ENCODE data around the gene AIPL1.

Gene AIPL1

DNA sequence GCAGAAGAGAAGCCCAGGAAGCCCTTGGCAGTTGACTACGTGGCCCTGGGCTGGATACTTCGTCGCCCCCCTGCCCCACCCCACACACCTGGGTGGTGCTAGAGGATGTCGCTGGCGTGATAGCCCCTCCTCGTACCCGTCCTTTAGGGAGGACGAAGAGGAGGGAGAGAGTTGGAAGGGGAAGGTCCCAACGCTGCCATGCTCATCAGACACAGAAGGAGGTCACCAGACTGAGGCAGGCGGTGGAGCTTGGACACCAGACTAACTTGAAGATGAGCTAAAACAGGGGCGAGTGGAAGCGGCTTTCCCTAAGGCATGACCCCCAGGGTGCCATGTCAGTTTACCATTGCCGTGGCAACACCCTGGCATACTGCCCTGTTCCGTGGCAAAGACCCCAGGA lies 11.0 kb downstream of the AIPL1 start:
- no peaks in the 10 kb centered on the region for H3K9me3 ChIP-seq (replicated peaks; ENCODE audit: insufficient read depth, low read length)
- peaks cover 21% of the 10 kb centered on the region for H3K4me1 ChIP-seq (ENCODE audit: low read length)
- H3K79me2 ChIP-seq (ENCODE audit: low read length) = no peaks in the 10 kb centered on the region
- H3K9me2 ChIP-seq (replicated peaks; ENCODE audit: insufficient read depth, low read length) = no peaks in the 10 kb centered on the region
- H3K36me3 ChIP-seq (replicated peaks; ENCODE audit: insufficient read depth, low read length) = no peaks in the 10 kb centered on the region
- no peak overlapping the region for H3K27ac ChIP-seq (ENCODE audit: low read length)
- H2AFZ ChIP-seq (ENCODE audit: low read length) = no peak overlapping the region
- peaks cover 34% of the 10 kb centered on the region for H3K27me3 ChIP-seq (replicated peaks; ENCODE audit: insufficient read depth, low read length)
- no peak overlapping the region for H3K9ac ChIP-seq (ENCODE audit: low read length)
- no peak overlapping the region for H3K4me3 ChIP-seq (ENCODE audit: low read length)
- no peaks in the 10 kb centered on the region for H4K20me1 ChIP-seq (ENCODE audit: insufficient read depth, low read length)
- TF ChIP-seq, protein P1, sequence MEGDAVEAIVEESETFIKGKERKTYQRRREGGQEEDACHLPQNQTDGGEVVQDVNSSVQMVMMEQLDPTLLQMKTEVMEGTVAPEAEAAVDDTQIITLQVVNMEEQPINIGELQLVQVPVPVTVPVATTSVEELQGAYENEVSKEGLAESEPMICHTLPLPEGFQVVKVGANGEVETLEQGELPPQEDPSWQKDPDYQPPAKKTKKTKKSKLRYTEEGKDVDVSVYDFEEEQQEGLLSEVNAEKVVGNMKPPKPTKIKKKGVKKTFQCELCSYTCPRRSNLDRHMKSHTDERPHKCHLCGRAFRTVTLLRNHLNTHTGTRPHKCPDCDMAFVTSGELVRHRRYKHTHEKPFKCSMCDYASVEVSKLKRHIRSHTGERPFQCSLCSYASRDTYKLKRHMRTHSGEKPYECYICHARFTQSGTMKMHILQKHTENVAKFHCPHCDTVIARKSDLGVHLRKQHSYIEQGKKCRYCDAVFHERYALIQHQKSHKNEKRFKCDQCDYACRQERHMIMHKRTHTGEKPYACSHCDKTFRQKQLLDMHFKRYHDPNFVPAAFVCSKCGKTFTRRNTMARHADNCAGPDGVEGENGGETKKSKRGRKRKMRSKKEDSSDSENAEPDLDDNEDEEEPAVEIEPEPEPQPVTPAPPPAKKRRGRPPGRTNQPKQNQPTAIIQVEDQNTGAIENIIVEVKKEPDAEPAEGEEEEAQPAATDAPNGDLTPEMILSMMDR (IDR thresholded peaks at IDR 0.05; ENCODE audit: low read length) = no peak
- no peak for TF ChIP-seq EZH2 (optimal IDR thresholded peaks at IDR 0.05; ENCODE audit: low read depth, low read length)
- peaks cover 7% of the 10 kb centered on the region for H3F3A ChIP-seq (ENCODE audit: insufficient read depth, low read length)
- no peak for DNase-seq
- no peak overlapping the region for H3K4me2 ChIP-seq (ENCODE audit: low read depth, low read length)

GRCh38 chr17:6422654-6423241 lies 12.2 kb downstream of the AIPL1 start:
- peaks cover 7% of the 10 kb centered on the region for H3F3A ChIP-seq (ENCODE audit: insufficient read depth, low read length)
- H4K20me1 ChIP-seq (ENCODE audit: insufficient read depth, low read length) = no peaks in the 10 kb centered on the region
- H2AFZ ChIP-seq (ENCODE audit: low read length) = no peak overlapping the region
- peaks cover 26% of the 10 kb centered on the region for H3K27me3 ChIP-seq (replicated peaks; ENCODE audit: insufficient read depth, low read length)
- no peaks in the 10 kb centered on the region for H3K36me3 ChIP-seq (replicated peaks; ENCODE audit: insufficient read depth, low read length)
- no peak overlapping the region for H3K9ac ChIP-seq (ENCODE audit: low read length)
- H3K27ac ChIP-seq (ENCODE audit: low read length) = no peak overlapping the region
- H3K79me2 ChIP-seq (ENCODE audit: low read length) = no peaks in the 10 kb centered on the region
- TF ChIP-seq EZH2 (optimal IDR thresholded peaks at IDR 0.05; ENCODE audit: low read depth, low read length) (no peak), EZH2phosphoT487 (IDR thresholded peaks at IDR 0.05; ENCODE audit: low read length) (no peak)
- TF ChIP-seq, protein P1 (IDR thresholded peaks at IDR 0.05; ENCODE audit: low read length) = no peak
- H3K4me2 ChIP-seq (ENCODE audit: low read depth, low read length) = no peak overlapping the region
- no peaks in the 10 kb centered on the region for H3K9me3 ChIP-seq (replicated peaks; ENCODE audit: insufficient read depth, low read length)
- H3K9me2 ChIP-seq (replicated peaks; ENCODE audit: insufficient read depth, low read length) = no peaks in the 10 kb centered on the region
- DNase-seq = no peak
- H3K4me3 ChIP-seq (ENCODE audit: low read length) = no peak overlapping the region
- peaks cover 16% of the 10 kb centered on the region for H3K4me1 ChIP-seq (ENCODE audit: low read length)

DNA sequence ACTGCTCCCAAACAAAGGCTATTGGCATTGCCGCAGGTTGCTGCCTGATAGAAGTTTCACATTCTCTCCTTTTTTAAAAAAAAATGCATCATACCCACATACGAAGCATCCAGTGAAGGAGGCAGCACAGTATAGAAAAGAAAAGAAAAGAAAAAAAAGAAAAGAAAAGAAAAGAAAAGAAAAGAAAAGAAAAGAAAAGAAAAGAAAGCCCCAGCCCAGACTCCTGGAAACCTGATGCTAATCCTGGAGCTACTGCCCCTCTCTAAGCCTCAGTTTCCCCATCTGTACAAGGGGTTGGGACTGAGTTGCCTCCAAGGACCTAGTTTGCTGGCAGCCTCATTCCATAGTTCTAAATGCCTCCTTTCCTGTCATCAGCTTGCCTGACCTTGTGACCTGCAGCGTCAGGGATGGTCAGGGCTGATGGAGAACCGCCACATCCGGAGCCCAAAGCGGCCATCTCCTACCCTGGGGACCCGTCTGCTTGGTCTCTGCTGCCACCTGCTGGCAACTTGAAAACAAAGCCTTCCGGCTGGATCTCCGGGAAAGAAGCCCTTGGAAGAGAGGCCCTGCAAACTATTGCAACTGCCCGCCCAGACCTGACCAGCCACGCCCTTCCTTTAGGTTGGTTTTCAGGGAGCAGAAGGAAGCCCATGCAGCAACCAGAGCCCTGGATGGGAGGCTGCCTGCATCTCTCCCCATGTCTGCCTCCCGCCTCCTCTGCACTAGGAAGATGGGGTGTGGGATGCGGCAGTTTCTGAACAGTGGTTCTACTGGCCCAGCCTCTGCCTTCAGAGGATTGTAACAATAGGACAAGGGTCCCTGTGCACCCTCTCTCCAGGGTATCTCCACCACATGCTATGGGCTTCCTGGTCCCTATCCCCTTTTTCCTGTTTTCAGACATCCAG lies 13.0 kb downstream of the AIPL1 start:
- Histone ChIP-seq H3K9ac (ENCODE audit: low read length) (no peak overlapping the region), H3K4me2 (ENCODE audit: low read depth, low read length) (no peak overlapping the region)

More for the DNA sequence above, 13.0 kb downstream of the AIPL1 start:
- peak; percentile 75 for DNase-seq
- peaks cover 12% of the 10 kb centered on the region for H3K4me1 ChIP-seq (ENCODE audit: low read length)
- no peaks in the 10 kb centered on the region for H3K9me3 ChIP-seq (replicated peaks; ENCODE audit: insufficient read depth, low read length)
- no peaks in the 10 kb centered on the region for H3K79me2 ChIP-seq (ENCODE audit: low read length)
- peaks cover 2% of the 10 kb centered on the region for H3F3A ChIP-seq (ENCODE audit: insufficient read depth, low read length)
- H3K9me2 ChIP-seq (replicated peaks; ENCODE audit: insufficient read depth, low read length) = no peaks in the 10 kb centered on the region
- H3K27me3 ChIP-seq (replicated peaks; ENCODE audit: insufficient read depth, low read length) = peaks cover 26% of the 10 kb centered on the region
- H3K4me3 ChIP-seq (ENCODE audit: low read length) = no peak overlapping the region
- no peak overlapping the region for H3K27ac ChIP-seq (ENCODE audit: low read length)
- H4K20me1 ChIP-seq (ENCODE audit: insufficient read depth, low read length) = no peaks in the 10 kb centered on the region
- H3K36me3 ChIP-seq (replicated peaks; ENCODE audit: insufficient read depth, low read length) = no peaks in the 10 kb centered on the region
- TF ChIP-seq, protein P1 (IDR thresholded peaks at IDR 0.05; ENCODE audit: low read length) = peak; percentile 84
- TF ChIP-seq EZH2phosphoT487 (IDR thresholded peaks at IDR 0.05; ENCODE audit: low read length) = no peak
- no peak overlapping the region for H2AFZ ChIP-seq (ENCODE audit: low read length)
